DOHH2 (cell line): ENCODE results near the gene UNC119B.

Experiments used
- EZH2phosphoT487 ChIP-seq: fragments of 200-600 bp; sonication (generic); IDR thresholded peaks from 2 replicates; pipeline ENCODE4 v1.6.1; 2017; ENCODE audit warnings: borderline replicate concordance, mild to moderate bottlenecking, antibody characterized with exemption, low read length, moderate library complexity, mixed read lengths
- TF ChIP-seq, protein P1 (sequence below): fragments of 200-600 bp; sonication (generic); IDR thresholded peaks from one replicate; pipeline ENCODE4 v1.5.1; 2014; ENCODE audit warnings: antibody characterized with exemption, mild to moderate bottlenecking, low read depth, low read length; ENCODE audit not compliant: poor library complexity, severe bottlenecking

DNA sequence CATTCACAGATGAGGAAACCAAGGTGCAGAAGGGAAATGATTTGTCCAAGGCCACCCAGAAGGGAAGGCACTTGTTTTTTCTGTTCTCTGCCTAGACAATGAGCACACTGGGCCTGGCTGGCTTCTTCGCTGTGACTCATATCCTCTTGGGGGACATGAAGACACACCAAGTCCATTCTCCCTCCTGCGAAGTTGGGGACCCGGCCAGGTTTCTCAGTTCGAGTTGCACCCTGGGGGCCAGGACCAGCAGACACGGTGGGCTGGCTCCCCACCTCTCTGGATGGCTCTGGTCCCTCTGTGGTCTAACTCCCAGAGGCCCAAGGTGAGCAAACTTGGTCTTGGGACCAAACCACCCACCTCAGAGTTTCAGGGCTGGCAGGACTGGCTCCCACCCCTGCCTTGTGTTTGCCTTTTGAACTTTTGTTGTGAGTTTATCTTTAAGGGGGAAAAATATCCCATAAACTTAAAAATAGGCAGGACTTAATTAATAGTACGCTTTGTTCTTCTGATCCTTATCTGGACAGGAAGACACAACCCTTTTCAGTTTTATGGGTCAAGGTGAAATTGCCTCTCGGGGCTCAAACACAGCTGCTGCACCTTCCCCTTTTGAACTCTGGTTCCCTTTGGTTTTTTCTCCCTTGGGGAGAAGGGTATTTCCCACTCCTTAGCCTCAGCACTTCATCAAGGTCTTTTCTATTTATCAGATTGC lies 32.3 kb upstream of the UNC119B start:
- TF ChIP-seq, protein P1, sequence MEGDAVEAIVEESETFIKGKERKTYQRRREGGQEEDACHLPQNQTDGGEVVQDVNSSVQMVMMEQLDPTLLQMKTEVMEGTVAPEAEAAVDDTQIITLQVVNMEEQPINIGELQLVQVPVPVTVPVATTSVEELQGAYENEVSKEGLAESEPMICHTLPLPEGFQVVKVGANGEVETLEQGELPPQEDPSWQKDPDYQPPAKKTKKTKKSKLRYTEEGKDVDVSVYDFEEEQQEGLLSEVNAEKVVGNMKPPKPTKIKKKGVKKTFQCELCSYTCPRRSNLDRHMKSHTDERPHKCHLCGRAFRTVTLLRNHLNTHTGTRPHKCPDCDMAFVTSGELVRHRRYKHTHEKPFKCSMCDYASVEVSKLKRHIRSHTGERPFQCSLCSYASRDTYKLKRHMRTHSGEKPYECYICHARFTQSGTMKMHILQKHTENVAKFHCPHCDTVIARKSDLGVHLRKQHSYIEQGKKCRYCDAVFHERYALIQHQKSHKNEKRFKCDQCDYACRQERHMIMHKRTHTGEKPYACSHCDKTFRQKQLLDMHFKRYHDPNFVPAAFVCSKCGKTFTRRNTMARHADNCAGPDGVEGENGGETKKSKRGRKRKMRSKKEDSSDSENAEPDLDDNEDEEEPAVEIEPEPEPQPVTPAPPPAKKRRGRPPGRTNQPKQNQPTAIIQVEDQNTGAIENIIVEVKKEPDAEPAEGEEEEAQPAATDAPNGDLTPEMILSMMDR = no peak
- no peak for TF ChIP-seq EZH2phosphoT487
